Measurements from ENCODE around the gene TMEM130.

- no peak for TF ChIP-seq POLR2A (IDR thresholded peaks at IDR 0.05)
- no peak for TF ChIP-seq CTCF (IDR thresholded peaks at IDR 0.05)
These were observed 5.7 kb upstream of the TMEM130 start for GRCh38 chr7:98875501-98875900.
